GM12891 (cell line): ENCODE measurements around the gene SLC26A8.
"Not testable (repeated sequence)": the region's sequence is repeated elsewhere in the genome, so short reads cannot be mapped to it uniquely, and the experiment has no call there.

Source experiments
- DNase-seq: peaks from one replicate; pipeline ENCODE4 v3.0.0; 2011; ENCODE audit warnings: low spot score; ENCODE audit not compliant: insufficient read length
- FAIRE-seq: peaks from 2 replicates; lab custom pipeline; 2011; peaks lifted over from hg19 to GRCh38; lab: Jason Lieb, UNC
- PAX5 ChIP-seq: IDR thresholded peaks from 2 replicates; pipeline ENCODE4 v1.6.1; 2011; ENCODE audit warnings: low read length, moderate library complexity, mild to moderate bottlenecking; ENCODE audit not compliant: insufficient read depth, severe bottlenecking
- POLR2A ChIP-seq: IDR thresholded peaks from 2 replicates; pipeline ENCODE4 v1.6.1; 2011; ENCODE audit warnings: low read depth, low read length, control low read depth
- POLR2AphosphoS5 ChIP-seq: IDR thresholded peaks from 2 replicates; pipeline ENCODE4 v1.6.1; 2011; ENCODE audit warnings: low read depth, low read length, control low read depth
- POU2F2 ChIP-seq: IDR thresholded peaks from 2 replicates; pipeline ENCODE4 v1.6.1; 2011; ENCODE audit warnings: low read depth, mild to moderate bottlenecking, control low read depth, low read length, moderate library complexity
- SPI1 ChIP-seq: IDR thresholded peaks from 2 replicates; pipeline ENCODE4 v1.6.1; 2011; ENCODE audit warnings: low read depth, low read length, control low read depth
- TAF1 ChIP-seq: IDR thresholded peaks from 2 replicates; pipeline ENCODE4 v1.6.1; 2011; ENCODE audit warnings: low read depth, low read length, control low read depth

Gene SLC26A8

DNA sequence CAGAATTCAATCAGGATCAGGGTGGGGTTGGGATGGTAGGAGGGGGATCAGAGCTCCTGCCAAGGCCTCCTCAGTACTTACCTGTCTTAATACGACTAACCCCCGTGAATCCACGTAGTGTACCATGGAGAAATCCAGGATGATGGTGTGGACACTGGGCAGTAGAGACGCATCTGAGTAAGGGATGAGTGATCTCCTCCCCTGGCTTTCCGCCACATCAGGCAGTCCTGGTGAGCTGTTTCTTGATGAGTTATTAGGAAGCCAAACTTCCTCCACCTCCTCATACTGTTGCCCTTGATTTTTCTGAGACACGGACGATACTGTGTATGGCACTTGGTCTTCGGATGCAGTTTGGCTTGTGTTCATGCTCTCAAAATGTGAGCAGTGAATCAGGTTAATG, 69.4 kb downstream of the SLC26A8 start:
- FAIRE-seq (no peak), DNase-seq (no peak)
- TF ChIP-seq PAX5: no peak
- TF ChIP-seq POU2F2: no peak
- no peak for TF ChIP-seq SPI1
- no peak for TF ChIP-seq TAF1
- TF ChIP-seq POLR2AphosphoS5: no peak

- DNase-seq (no peak), FAIRE-seq (no peak)
- TF ChIP-seq POLR2AphosphoS5 (no peak), POU2F2 (no peak), SPI1 (no peak), TAF1 (no peak), PAX5 (no peak), POLR2A (no peak)
Measured at GRCh38 chr6:35954333-35954732, 70.1 kb downstream of the SLC26A8 start.

DNA sequence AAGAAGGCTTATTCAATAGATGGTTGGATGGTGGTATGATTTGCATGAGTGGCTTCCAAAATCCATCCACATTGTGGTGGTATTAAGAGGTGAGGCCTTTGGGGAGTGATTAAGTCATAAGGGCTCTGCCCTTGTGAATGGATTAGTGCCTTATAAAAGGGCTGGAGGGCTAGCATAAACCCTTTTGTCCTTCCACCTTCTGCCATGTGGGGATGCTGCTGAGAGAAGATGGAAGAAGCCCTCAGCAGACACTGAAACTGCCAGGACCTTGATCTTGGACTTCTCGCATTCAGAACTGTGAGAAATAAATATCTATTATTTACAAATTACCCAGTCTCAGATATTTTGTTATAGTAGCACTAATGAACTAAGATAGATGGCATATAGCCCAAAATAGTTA, 75.7 kb downstream of the SLC26A8 start:
- FAIRE-seq: no peak
- DNase-seq: no peak
- TF ChIP-seq TAF1 (no peak), PAX5 (no peak), SPI1 (no peak), POU2F2 (no peak), POLR2A (no peak), POLR2AphosphoS5 (no peak)

DNA sequence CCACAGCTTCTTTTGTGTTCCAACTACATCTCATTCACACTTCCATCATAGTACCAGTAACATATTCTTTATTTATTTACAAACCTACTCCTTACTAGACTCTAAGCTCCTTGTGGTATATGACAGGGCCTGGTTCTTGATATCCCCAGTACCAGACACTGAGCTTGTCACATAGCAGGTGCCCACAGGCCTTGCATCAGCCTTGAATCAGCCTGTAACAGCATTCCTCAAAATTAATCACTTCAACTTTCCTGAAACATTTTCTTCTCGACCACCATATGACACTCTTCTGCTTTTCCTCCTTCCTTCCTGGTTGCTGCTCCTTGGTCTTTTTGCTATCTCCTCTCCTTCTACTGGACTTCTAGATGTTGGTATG, 78.8 kb downstream of the SLC26A8 start:
- TF ChIP-seq PAX5 (no peak), TAF1 (no peak), POLR2A (no peak), POU2F2 (no peak), SPI1 (no peak), POLR2AphosphoS5 (no peak)
- DNase-seq (no peak), FAIRE-seq (no peak)

DNA sequence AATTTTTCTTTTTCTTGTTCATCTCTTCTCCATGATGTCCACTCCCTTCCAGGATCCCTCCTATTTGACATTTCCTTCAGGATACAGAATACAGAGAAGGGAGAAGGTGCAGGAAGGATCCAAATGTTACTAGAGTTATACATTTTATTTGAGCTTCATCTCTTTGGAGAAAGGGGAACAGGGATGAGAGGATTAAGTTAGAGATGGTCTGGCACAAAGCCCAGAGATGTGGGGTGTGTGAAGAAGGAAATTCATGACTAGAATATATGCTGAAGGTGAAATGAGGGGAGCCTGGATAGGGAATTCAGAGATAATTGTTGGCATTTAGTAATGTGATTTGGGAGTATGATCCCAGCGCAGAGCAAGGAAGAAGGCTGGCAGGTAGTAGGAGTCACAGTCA, 81.1 kb downstream of the SLC26A8 start:
- no peak for TF ChIP-seq PAX5
- TF ChIP-seq POLR2A: no peak
- no peak for TF ChIP-seq SPI1
- TF ChIP-seq POLR2AphosphoS5: no peak
- no peak for TF ChIP-seq TAF1
- no peak for TF ChIP-seq POU2F2
- DNase-seq: no peak
- FAIRE-seq: no peak

DNA sequence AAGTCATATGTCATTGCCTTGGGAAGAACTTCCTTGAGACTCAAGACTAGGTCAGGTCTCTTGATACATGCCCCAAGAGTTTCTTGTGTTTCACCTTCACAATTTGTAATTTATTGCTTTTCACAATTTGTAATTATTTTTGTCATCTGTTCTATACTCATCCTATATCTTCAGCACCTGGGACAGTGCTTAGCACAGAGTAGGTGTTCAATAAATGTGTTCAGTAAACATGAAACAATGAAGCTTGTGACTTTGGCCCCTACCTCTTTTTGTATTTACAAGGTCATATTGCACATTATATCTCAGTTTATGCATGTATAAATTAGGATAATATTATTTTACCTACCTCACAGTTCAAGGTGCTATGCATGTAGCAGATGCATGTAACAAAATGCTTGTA, 82.1 kb downstream of the SLC26A8 start:
- TF ChIP-seq TAF1: no peak
- TF ChIP-seq SPI1: no peak
- no peak for TF ChIP-seq POLR2AphosphoS5
- TF ChIP-seq POLR2A: no peak
- no peak for TF ChIP-seq PAX5
- no peak for TF ChIP-seq POU2F2
- DNase-seq (no peak), FAIRE-seq (no peak)

- DNase-seq, FAIRE-seq: not testable (repeated sequence)
Measured at GRCh38 chr6:35941170-35941569, 83.3 kb downstream of the SLC26A8 start.

DNA sequence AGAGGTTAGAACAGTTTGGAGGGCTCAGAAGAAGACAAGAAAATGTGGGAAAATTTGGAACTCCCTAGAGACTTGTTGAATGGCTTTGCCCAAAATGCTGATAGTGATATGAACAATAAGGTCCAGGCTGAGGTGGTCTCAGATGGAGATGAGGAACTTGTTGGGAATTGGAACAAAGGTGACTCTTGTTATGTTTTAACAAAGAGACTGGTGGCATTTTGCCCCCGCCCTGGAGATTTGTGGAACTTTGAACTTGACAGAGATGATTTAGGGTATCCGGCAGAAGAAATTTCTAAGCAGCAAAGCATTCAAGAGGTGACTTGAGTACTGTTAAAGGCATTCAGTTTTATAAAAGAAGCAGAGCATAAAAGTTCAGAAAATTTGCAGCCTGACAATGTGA, 84.4 kb downstream of the SLC26A8 start:
- DNase-seq, FAIRE-seq: not testable (repeated sequence)

DNA sequence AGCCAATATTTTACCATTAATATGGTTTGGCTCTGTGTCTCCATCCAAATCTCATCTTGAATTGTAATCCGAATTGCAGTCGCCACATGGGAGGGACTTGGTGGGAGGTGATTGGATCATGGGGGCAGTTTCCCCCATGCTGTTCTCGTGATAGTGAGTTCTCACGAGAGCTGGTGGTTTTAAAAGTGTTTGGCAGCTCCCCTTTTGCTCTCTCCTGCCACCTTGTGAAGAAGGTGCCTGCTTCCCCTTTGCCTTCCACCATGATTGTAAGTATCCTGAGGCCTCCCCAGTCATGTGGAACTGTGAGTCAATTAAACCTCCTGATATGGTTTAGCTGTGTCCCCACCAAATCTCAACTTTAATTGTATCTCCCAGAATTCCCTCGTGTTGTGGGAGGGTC, 85.2 kb downstream of the SLC26A8 start:
- DNase-seq, FAIRE-seq: not testable (repeated sequence)

DNA sequence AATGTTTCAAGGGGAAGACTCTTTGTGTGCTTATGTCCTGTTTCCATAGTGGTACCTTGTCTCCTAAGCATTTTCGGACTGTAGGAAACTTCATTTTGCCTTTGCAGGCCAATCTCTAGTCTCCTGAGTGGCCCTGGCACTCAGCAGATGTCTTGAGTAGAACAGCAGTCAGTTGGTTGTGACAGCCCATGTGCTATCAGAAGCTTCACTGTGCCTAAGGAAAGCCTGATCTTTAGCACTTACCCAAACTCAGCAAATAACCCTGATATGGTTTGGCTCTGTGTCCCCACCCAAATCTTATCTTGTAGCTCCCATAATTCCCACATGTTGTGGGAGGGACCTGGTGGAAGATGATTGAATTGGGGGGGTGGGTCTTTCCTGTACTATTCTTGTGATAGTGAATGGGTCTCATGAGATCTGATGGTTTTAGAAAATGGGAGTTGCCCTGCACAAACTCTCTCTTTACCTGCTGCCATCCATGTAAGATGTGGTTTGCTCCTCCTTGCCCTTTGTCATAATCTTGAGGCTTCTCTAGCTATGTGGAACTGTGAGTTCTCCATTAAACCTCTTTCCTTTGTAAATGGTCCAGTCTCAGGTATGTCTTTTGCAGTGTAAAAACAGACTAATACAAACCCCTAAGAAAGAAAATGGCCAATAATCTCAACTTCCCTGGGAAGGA, 87.6 kb downstream of the SLC26A8 start:
- DNase-seq (no peak), FAIRE-seq (no peak)
- TF ChIP-seq POLR2A (no peak), POU2F2 (no peak), TAF1 (no peak)

- no peak for TF ChIP-seq POLR2AphosphoS5
- TF ChIP-seq PAX5: no peak
- no peak for TF ChIP-seq TAF1
- TF ChIP-seq SPI1: no peak
- TF ChIP-seq POU2F2: no peak
- no peak for TF ChIP-seq POLR2A
- no peak for FAIRE-seq
- DNase-seq: no peak
Measured at GRCh38 chr6:35935469-35935868, 89.0 kb downstream of the SLC26A8 start.

DNA sequence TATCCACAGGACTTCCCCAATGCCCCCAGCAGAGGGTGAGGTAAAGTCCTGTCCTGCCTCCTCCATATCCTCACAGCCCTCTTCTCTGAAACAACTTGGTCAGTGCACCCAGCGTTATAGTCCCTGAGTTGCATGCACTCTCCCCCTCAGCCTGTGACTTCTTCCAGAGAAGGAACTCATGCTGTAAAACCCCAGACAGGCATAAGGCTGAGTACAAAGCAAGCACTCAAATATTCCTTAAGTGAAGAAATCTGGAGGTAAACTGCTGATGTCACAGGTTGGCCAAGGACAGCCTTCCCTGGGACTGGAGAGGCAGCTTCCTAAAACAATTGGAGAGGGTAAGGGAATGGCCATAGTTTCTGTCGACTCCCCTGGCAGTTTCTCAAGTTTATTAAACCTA, 90.6 kb downstream of the SLC26A8 start:
- TF ChIP-seq SPI1 (no peak), POLR2A (no peak), POU2F2 (no peak), POLR2AphosphoS5 (no peak), TAF1 (no peak), PAX5 (no peak)
- FAIRE-seq (no peak), DNase-seq (no peak)

DNA sequence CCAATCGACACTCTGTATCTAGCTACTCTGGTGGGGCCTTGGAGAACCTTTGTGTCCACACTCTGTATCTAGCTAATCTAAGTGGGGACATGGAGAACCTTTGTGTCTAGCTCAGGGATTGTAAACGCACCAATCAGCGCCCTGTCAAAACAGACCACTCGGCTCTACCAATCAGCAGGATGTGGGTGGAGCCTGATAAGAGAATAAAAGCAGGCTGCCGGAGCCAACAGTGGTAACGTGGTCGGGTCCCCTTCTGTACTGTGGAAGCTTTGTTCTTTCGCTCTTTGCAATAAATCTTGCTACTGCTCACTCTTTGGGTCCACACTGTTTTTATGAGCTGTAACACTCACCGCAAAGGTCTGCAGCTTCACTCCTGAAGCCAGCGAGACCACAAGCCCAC, 92.6 kb downstream of the SLC26A8 start:
- not testable (repeated sequence) for FAIRE-seq, DNase-seq
